ACC112 (cell line): ENCODE measurements around the gene LAMA2.

Source experiments
- H2AFZ ChIP-seq: fragments of 200-600 bp; sonication (generic); one replicate; pipeline ENCODE4 v1.6.0; 2017; ENCODE audit warnings: antibody characterized with exemption, low read length; ENCODE audit not compliant: unreplicated experiment
- H3K27ac ChIP-seq: fragments of 200-600 bp; sonication (generic); 2 replicates; pipeline ENCODE4 v1.5.1; 2014; ENCODE audit warnings: low read depth, mild to moderate bottlenecking, antibody characterized with exemption, low read length, moderate library complexity
- H3K27me3 ChIP-seq: fragments of 200-600 bp; sonication (generic); 2 replicates; pipeline ENCODE4 v1.6.1; 2014; ENCODE audit warnings: mild to moderate bottlenecking, antibody characterized with exemption, low read length, moderate library complexity, mixed read lengths; ENCODE audit not compliant: insufficient read depth
- H3K36me3 ChIP-seq: fragments of 200-600 bp; sonication (generic); 2 replicates; pipeline ENCODE4 v1.6.1; 2016; ENCODE audit warnings: mild to moderate bottlenecking, antibody characterized with exemption, low read length, moderate library complexity, mixed read lengths; ENCODE audit not compliant: insufficient read depth
- H3K4me1 ChIP-seq: fragments of 200-600 bp; sonication (generic); one replicate; pipeline ENCODE4 v1.6.1; 2016; ENCODE audit warnings: low read length, mixed read lengths; ENCODE audit not compliant: insufficient read depth, unreplicated experiment, control insufficient read depth
- H3K4me3 ChIP-seq: fragments of 200-600 bp; sonication (generic); 2 replicates; pipeline ENCODE4 v1.5.1; 2014; ENCODE audit warnings: mild to moderate bottlenecking, low read depth, low read length
- H3K79me2 ChIP-seq: fragments of 200-600 bp; sonication (generic); one replicate; pipeline ENCODE4 v1.6.0; 2016; ENCODE audit warnings: low read length; ENCODE audit not compliant: control insufficient read depth, unreplicated experiment, insufficient read depth

The LAMA2 gene

DNA sequence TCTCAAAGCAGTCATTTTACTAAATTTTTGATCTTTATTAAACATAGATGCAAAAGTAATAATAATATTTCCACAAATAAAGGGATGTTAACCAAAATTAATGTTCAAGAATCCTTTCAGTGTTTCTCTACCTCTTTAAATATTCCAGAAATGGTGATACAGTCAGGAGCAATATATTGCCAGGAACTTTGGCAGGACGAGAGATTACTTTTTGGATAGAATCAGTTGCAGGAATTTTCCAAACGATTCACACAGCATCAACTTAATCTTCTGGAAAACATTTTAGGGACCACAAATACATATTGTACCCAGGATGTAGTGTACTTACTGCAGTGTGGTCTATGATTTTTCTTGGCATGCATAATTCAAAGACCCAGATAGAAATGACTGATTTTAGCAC is 125.7 kb downstream of the LAMA2 start:
- H2AFZ ChIP-seq: no peak overlapping the region
- H3K79me2 ChIP-seq: no peaks in the 10 kb centered on the region
- no peaks in the 10 kb centered on the region for H3K4me1 ChIP-seq
- H3K36me3 ChIP-seq: no peaks in the 10 kb centered on the region
- H3K27ac ChIP-seq: no peak overlapping the region
- no peak overlapping the region for H3K4me3 ChIP-seq
- no peaks in the 10 kb centered on the region for H3K27me3 ChIP-seq

- Histone ChIP-seq H3K36me3 (no peaks in the 10 kb centered on the region), H3K4me1 (no peaks in the 10 kb centered on the region), H3K27me3 (no peaks in the 10 kb centered on the region), H3K27ac (no peak overlapping the region), H3K4me3 (no peak overlapping the region), H3K79me2 (no peaks in the 10 kb centered on the region), H2AFZ (no peak overlapping the region)
Measured at GRCh38 chr6:129009851-129010250, 126.9 kb downstream of the LAMA2 start.

DNA sequence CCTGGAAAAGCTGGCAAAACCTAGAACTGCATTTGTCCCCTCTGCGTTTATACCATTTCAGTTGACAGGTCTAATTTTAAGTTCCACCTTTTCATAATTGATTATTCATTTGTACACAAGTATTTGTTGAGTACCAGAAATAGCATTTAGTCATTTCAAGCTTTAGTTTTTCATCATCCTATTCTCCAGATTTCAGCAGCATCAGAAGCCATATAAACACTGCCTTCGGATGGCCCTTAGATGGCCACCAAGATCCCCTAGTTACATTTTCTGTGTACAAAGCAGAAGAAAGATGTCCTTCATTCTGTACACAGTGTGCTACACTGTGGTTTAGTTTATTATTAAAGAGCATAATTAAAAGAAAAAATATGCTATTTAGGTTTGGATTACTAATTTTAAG is 131.4 kb downstream of the LAMA2 start:
- Histone ChIP-seq H3K36me3 (no peaks in the 10 kb centered on the region), H2AFZ (no peak overlapping the region)

DNA sequence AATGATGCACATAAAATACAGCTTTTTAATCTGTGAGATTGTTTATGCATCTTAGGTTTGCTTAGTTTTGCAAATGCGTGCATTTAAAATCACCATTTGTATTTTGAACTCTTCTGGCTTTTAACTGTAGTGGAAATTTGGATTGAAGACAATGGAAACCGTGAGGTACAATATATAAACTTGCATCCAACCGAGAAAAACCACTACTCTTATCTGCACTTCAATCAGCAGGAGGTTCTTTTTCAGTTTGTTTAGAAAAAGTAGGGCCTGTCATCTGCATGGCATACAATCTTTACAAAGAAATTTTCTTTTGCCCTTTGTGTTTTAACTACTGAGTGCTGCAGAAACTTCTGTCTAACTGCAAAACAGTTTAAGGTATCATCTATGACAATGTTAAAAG is 132.8 kb downstream of the LAMA2 start:
- Histone ChIP-seq H3K27ac (no peak overlapping the region), H3K4me1 (no peaks in the 10 kb centered on the region), H2AFZ (no peak overlapping the region), H3K79me2 (no peaks in the 10 kb centered on the region), H3K36me3 (no peaks in the 10 kb centered on the region), H3K27me3 (no peaks in the 10 kb centered on the region), H3K4me3 (no peak overlapping the region)

More for the DNA sequence above, 131.4 kb downstream of the LAMA2 start:
- H3K27ac ChIP-seq: no peak overlapping the region
- H3K4me3 ChIP-seq: no peak overlapping the region
- H3K27me3 ChIP-seq: no peaks in the 10 kb centered on the region
- H3K4me1 ChIP-seq: no peaks in the 10 kb centered on the region
- H3K79me2 ChIP-seq: no peaks in the 10 kb centered on the region

DNA sequence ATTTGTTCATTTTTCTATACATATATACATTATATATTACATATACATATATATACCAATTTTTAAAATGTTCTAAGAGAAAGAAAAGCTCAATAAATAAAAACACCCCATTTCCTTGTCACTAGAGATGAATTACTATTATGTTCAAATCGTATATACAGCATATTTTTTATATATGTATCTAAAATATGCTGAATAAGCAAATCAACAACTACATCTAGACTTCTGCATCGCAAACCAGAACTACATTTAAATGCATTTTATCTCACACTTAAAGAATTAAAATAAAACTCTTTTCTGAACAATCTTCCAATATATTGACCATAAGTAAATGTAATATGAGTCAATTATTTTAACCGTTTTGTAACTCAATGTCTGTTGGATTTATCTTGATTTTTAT is 133.9 kb downstream of the LAMA2 start:
- H3K79me2 ChIP-seq: no peaks in the 10 kb centered on the region
- no peaks in the 10 kb centered on the region for H3K4me1 ChIP-seq
- H3K36me3 ChIP-seq: no peaks in the 10 kb centered on the region
- H3K4me3 ChIP-seq: no peak overlapping the region
- H2AFZ ChIP-seq: no peak overlapping the region
- no peak overlapping the region for H3K27ac ChIP-seq
- H3K27me3 ChIP-seq: no peaks in the 10 kb centered on the region

- no peak overlapping the region for H2AFZ ChIP-seq
- no peaks in the 10 kb centered on the region for H3K79me2 ChIP-seq
- no peak overlapping the region for H3K4me3 ChIP-seq
- no peaks in the 10 kb centered on the region for H3K4me1 ChIP-seq
- no peak overlapping the region for H3K27ac ChIP-seq
- no peaks in the 10 kb centered on the region for H3K27me3 ChIP-seq
- H3K36me3 ChIP-seq: no peaks in the 10 kb centered on the region
Measured at GRCh38 chr6:129022011-129022553, 139.1 kb downstream of the LAMA2 start.

DNA sequence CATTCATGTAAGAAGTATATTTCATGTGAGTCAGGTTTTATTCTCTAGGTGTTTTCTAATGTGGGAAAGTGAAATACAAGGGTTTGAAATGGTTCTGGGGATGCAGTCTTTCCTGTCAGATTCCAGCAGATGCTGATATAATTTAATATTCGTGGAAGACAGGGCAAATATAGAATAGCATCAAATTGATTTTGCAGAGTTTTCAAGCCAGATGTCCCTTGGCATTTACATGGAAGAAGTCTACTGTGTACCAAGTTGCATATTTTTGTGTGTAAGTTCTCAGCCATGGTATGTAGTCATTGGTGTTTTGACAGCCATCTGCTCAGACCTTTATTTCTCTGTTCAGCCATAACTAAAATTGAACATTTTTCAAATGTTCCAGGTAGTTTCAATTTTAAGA is 143.7 kb downstream of the LAMA2 start:
- H3K4me3 ChIP-seq: no peak overlapping the region
- H3K36me3 ChIP-seq: no peaks in the 10 kb centered on the region
- no peak overlapping the region for H2AFZ ChIP-seq
- no peaks in the 10 kb centered on the region for H3K79me2 ChIP-seq
- no peaks in the 10 kb centered on the region for H3K27me3 ChIP-seq
- H3K4me1 ChIP-seq: peaks cover 23% of the 10 kb centered on the region
- no peak overlapping the region for H3K27ac ChIP-seq

- Histone ChIP-seq H3K4me1 (peaks cover 36% of the 10 kb centered on the region), H3K4me3 (no peak overlapping the region), H3K27me3 (no peaks in the 10 kb centered on the region), H3K27ac (peak overlapping the region; percentile 76), H3K79me2 (no peaks in the 10 kb centered on the region), H3K36me3 (no peaks in the 10 kb centered on the region), H2AFZ (no peak overlapping the region)
Measured at GRCh38 chr6:129029778-129030177, 146.8 kb downstream of the LAMA2 start.

GRCh38 chr6:129030215-129030614 is 147.3 kb downstream of the LAMA2 start:
- Histone ChIP-seq H3K4me3 (no peak overlapping the region; the same call in 1 of the 2 replicates), H2AFZ (no peak overlapping the region), H3K4me1 (peaks cover 36% of the 10 kb centered on the region), H3K27ac (peak overlapping the region; percentile 76), H3K79me2 (no peaks in the 10 kb centered on the region), H3K27me3 (no peaks in the 10 kb centered on the region), H3K36me3 (no peaks in the 10 kb centered on the region)

GRCh38 chr6:129031051-129031599 is 148.2 kb downstream of the LAMA2 start:
- peak overlapping the region; percentile 27 for H2AFZ ChIP-seq
- H3K4me1 ChIP-seq: peaks cover 36% of the 10 kb centered on the region
- H3K36me3 ChIP-seq: no peaks in the 10 kb centered on the region
- no peaks in the 10 kb centered on the region for H3K27me3 ChIP-seq
- no peaks in the 10 kb centered on the region for H3K79me2 ChIP-seq
- H3K27ac ChIP-seq: peak overlapping the region; percentile 76
- H3K4me3 ChIP-seq: no peak overlapping the region

DNA sequence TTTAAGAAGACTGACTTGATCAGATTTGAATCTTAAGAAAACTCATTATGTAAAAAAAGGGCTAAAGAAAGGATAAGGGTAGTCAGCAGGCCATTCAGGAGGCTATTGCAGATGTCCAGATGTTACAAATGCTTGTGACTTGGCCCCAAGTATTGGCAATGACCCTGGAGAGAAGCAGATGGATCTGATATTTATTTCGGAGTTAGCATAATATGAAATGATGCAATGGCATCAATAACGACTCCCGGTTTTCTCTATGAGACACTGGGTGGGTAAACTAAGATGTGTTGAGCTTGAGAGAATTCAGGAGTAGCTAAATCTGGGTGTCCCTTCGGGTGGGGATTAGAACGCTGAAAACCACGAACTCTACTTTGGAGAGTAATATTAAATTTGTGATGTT is 149.7 kb downstream of the LAMA2 start:
- Histone ChIP-seq H3K36me3 (no peaks in the 10 kb centered on the region), H2AFZ (peak overlapping the region; percentile 89), H3K79me2 (no peaks in the 10 kb centered on the region), H3K27me3 (no peaks in the 10 kb centered on the region), H3K4me3 (no peak overlapping the region), H3K27ac (peak overlapping the region; percentile 76; the same call in 1 of the 2 replicates), H3K4me1 (peaks cover 36% of the 10 kb centered on the region)
